Spleen (tissue), 11 donors: ENCODE results near the gene SRGAP3. TPM values are rescaled to one million over a fixed set of nuclear protein-coding genes. Genes with fewer than 3 reads are reported as not detected.

Source experiments
- DNase-seq: peaks from one replicate; pipeline ENCODE4 v3.0.0-alpha.2; 2020
- H3K27ac ChIP-seq, 8 donors: fragments of 200-600 bp; sonication (generic) in 7 of 8; 1 replicate in 4 of 8; 2 replicates in 4 of 8; pipeline versions ENCODE4 v1.5.0 to v1.8.0; 2016 to 2021; ENCODE audit warnings: inconsistent platforms in 4 of 8, mild to moderate bottlenecking in 4 of 8, moderate library complexity in 1 of 8
- H3K27me3 ChIP-seq, 7 donors: fragments of 200-600 bp; sonication (generic) in 6 of 7; replicated peaks in 1 of 7; 1 replicate in 4 of 7; 2 replicates in 3 of 7; pipeline versions ENCODE4 v1.5.0 to v1.8.0; 2016 to 2021; ENCODE audit warnings: inconsistent platforms in 3 of 7, mild to moderate bottlenecking in 1 of 7
- H3K36me3 ChIP-seq, 6 donors: fragments of 200-600 bp; sonication (generic) in 5 of 6; 1 replicate in 4 of 6; 2 replicates in 2 of 6; pipeline versions ENCODE4 v1.5.0 to v1.8.0; 2016 to 2021; ENCODE audit warnings: inconsistent platforms in 2 of 6
- H3K4me1 ChIP-seq, 6 donors: fragments of 200-600 bp; sonication (generic) in 5 of 6; 1 replicate in 3 of 6; 2 replicates in 3 of 6; pipeline versions ENCODE4 v1.5.0 to v1.8.0; 2016 to 2021; ENCODE audit warnings: inconsistent platforms in 3 of 6
- H3K4me3 ChIP-seq, 8 donors: fragments of 200-600 bp; sonication (generic) in 7 of 8; 1 replicate in 4 of 8; 2 replicates in 4 of 8; pipeline versions ENCODE4 v1.5.0 to v1.8.0; 2016 to 2021; ENCODE audit warnings: inconsistent platforms in 4 of 8, mild to moderate bottlenecking in 4 of 8, moderate library complexity in 2 of 8
- H3K9me3 ChIP-seq, 8 donors: fragments of 200-600 bp; sonication (generic) in 7 of 8; 1 replicate in 4 of 8; 2 replicates in 4 of 8; pipeline versions ENCODE4 v1.5.0 to v1.8.0; 2016 to 2021; ENCODE audit warnings: inconsistent platforms in 4 of 8
- POLR2A ChIP-seq, 3 donors: fragments of 450-650 bp; IDR thresholded peaks; one replicate each; pipeline ENCODE4 v1.5.1; 2017; ENCODE audit warnings: antibody characterized with exemption in 3 of 3, mild to moderate bottlenecking in 1 of 3
- POLR2AphosphoS5 ChIP-seq, 3 donors: sonication (generic); formaldehyde crosslinking; IDR thresholded peaks; one replicate each; pipeline ENCODE4 v1.5.1; 2017; ENCODE audit warnings: antibody characterized with exemption in 3 of 3
- WGBS, 5 donors: extraction: QIAGEN DNeasy Blood & Tissue Kit in 3 of 5; methylation state at CpG; one replicate each; pipeline versions ENCODE4 v1.1.5 to v1.1.7; 2013 to 2018; 5-methylcytosine and 5-hydroxymethylcytosine counted together
- intact Hi-C: fragments of 100-400 bp; cut with DNase I; formaldehyde crosslinking; loops from one replicate; pipeline ENCODE4 v1.15.0; 2023; ENCODE audit warnings: low total_unique reads
- polyA plus RNA-seq, 3 donors: library from polyadenylated mRNA; stranded (reverse); fragments of 200-250 nt; gene quantifications; one replicate each; pipeline ENCODE4 v1.2.1, GENCODE V29; 2013
- total RNA-seq, 7 donors: library from RNA; depleted of rRNA in 3 of 7; stranded (reverse); fragments of >200 nt in 3 of 7; fragmentation: NEBNext Ultra II Directional in 4 of 7; extraction: Animal tissue kit (Norgen Biotek cat#: 25700) in 4 of 7; gene quantifications; one replicate each; pipeline versions ENCODE4 v1.1.0 to v1.2.1, GENCODE V29; 2016 to 2021
- TF ChIP-seq, protein P1 (sequence below), 11 experiments: fragments of 200-600 bp in 7 of 11; fragments of 450-650 bp in 4 of 11; sonication (generic) in 4 of 11; IDR thresholded peaks in 8 of 11; conservative IDR thresholded peaks in 3 of 11; 1 replicate in 7 of 11; 2 replicates in 4 of 11; pipeline versions ENCODE4 v1.4.0 to v1.8.0; 2016 to 2021; ENCODE audit warnings: antibody characterized with exemption in 11 of 11, inconsistent platforms in 4 of 11, mild to moderate bottlenecking in 1 of 11
- donor health status: healthy with polysubstance abuse.
- donor health status: DM: no; HTN: no; CAD: no; lungs with moderate emphysema.
- donor health status: DM: no; HTN: no; CAD: no.
- donor health status: Bipolar disorder and iron deficiency.
- donor health status: healthy.
- donor health status: DM: no; HTN: no; CAD: no.
- donor health status: DM: yes; HTN: yes; CAD: no.

Gene SRGAP3
- total and polyA plus RNA-seq, 10 donors = 0.54 to 10.3 (median 6.4) TPM

GRCh38 chr3:9043063-9043462 is 206.4 kb downstream of the SRGAP3 start:
- H3K4me1 ChIP-seq = no peaks in the 10 kb centered on the region
- H3K27ac ChIP-seq = no peak overlapping the region
- no peaks in the 10 kb centered on the region for H3K36me3 ChIP-seq
- no peak overlapping the region for H3K4me3 ChIP-seq
- H3K9me3 ChIP-seq = no peaks in the 10 kb centered on the region
- 78 to 91% (median 82%) methylated on average over 6 of the region's 6 CpGs for WGBS, 5 donors
- no peaks in the 10 kb centered on the region for H3K27me3 ChIP-seq
- TF ChIP-seq POLR2AphosphoS5 (IDR thresholded peaks at IDR 0.05) (no peak), POLR2A (IDR thresholded peaks at IDR 0.05) (no peak)
- TF ChIP-seq, protein P1, sequence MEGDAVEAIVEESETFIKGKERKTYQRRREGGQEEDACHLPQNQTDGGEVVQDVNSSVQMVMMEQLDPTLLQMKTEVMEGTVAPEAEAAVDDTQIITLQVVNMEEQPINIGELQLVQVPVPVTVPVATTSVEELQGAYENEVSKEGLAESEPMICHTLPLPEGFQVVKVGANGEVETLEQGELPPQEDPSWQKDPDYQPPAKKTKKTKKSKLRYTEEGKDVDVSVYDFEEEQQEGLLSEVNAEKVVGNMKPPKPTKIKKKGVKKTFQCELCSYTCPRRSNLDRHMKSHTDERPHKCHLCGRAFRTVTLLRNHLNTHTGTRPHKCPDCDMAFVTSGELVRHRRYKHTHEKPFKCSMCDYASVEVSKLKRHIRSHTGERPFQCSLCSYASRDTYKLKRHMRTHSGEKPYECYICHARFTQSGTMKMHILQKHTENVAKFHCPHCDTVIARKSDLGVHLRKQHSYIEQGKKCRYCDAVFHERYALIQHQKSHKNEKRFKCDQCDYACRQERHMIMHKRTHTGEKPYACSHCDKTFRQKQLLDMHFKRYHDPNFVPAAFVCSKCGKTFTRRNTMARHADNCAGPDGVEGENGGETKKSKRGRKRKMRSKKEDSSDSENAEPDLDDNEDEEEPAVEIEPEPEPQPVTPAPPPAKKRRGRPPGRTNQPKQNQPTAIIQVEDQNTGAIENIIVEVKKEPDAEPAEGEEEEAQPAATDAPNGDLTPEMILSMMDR (IDR thresholded peaks at IDR 0.05 in 8 of 11, conservative IDR thresholded peaks at IDR 0.05 in 3 of 11) = no peak
- no peak for DNase-seq
- intact Hi-C loops = no loop called here

DNA sequence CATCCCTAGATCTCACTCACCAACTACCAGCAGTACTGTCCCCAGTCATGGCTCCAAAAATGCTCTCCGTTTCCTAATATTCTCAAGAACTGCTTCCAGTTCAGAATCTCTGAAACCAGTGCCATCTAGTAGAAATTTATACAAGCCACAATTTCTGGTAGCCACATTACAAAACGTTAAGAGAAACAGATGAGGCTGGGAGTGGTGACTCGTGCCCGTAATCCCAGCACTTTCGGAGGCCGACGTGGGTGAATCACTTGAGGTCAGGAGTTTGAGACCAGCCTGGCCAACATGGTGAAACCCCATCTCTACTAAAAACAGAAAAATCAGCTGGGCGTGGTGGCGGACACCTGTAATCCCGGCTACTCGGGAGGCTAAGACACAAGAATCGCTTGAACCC is 207.8 kb downstream of the SRGAP3 start:
- H3K4me1 ChIP-seq = peaks cover 0 to 10% (median 0%) of the 10 kb centered on the region in 6 donors
- H3K36me3 ChIP-seq = no peaks in the 10 kb centered on the region
- H3K9me3 ChIP-seq = no peaks in the 10 kb centered on the region
- H3K27ac ChIP-seq = no peak overlapping the region
- WGBS, 5 donors = 87 to 94% (median 91%) methylated on average over 12 of the region's 12 CpGs
- H3K4me3 ChIP-seq = no peak overlapping the region
- TF ChIP-seq POLR2AphosphoS5 (IDR thresholded peaks at IDR 0.05) (no peak), POLR2A (IDR thresholded peaks at IDR 0.05) (no peak)
- TF ChIP-seq, protein P1 (IDR thresholded peaks at IDR 0.05 in 8 of 11, conservative IDR thresholded peaks at IDR 0.05 in 3 of 11) = no peak
- DNase-seq = no peak
- intact Hi-C loops = no loop called here
- H3K27me3 ChIP-seq = no peaks in the 10 kb centered on the region

- 64 to 94% (median 75%) methylated on average over 2 of the region's 2 CpGs for WGBS, 5 donors
- Histone ChIP-seq H3K36me3 (no peaks in the 10 kb centered on the region), H3K4me3 (no peak overlapping the region), H3K4me1 (peaks cover 0 to 16% (median 2%) of the 10 kb centered on the region in 6 donors), H3K27me3 (no peaks in the 10 kb centered on the region), H3K27ac (no peak overlapping the region), H3K9me3 (no peaks in the 10 kb centered on the region)
- TF ChIP-seq POLR2AphosphoS5 (IDR thresholded peaks at IDR 0.05) (no peak), POLR2A (IDR thresholded peaks at IDR 0.05) (no peak)
- TF ChIP-seq, protein P1 (IDR thresholded peaks at IDR 0.05 in 8 of 11, conservative IDR thresholded peaks at IDR 0.05 in 3 of 11) = no peak
- DNase-seq = no peak
- intact Hi-C loops = no loop called here
These were observed 208.4 kb downstream of the SRGAP3 start for GRCh38 chr3:9040996-9041395.

GRCh38 chr3:9037144-9037711 is 212.2 kb downstream of the SRGAP3 start:
- DNase-seq = no peak
- Histone ChIP-seq H3K4me1 (peaks cover 0 to 25% (median 6%) of the 10 kb centered on the region in 6 donors), H3K27ac (no peak overlapping the region), H3K4me3 (no peak overlapping the region), H3K9me3 (no peaks in the 10 kb centered on the region), H3K36me3 (no peaks in the 10 kb centered on the region), H3K27me3 (no peaks in the 10 kb centered on the region)
- WGBS, 5 donors = 60 to 85% (median 80%) methylated on average over 12 of the region's 12 CpGs
- no peak for TF ChIP-seq POLR2A (IDR thresholded peaks at IDR 0.05)
- no peak for TF ChIP-seq POLR2AphosphoS5 (IDR thresholded peaks at IDR 0.05)
- TF ChIP-seq, protein P1 (IDR thresholded peaks at IDR 0.05 in 8 of 11, conservative IDR thresholded peaks at IDR 0.05 in 3 of 11) = no peak
- intact Hi-C loops = no loop called here
